ENCODE data around the gene VSIG10. TPM values are rescaled to one million over a fixed set of nuclear protein-coding genes. Genes with fewer than 3 reads are reported as not detected.
"Not testable (repeated sequence)": the region's sequence is repeated elsewhere in the genome, so short reads cannot be mapped to it uniquely, and the experiment has no call there.

Gene VSIG10
- total RNA-seq, 1 donor, result 22.5 TPM

DNA sequence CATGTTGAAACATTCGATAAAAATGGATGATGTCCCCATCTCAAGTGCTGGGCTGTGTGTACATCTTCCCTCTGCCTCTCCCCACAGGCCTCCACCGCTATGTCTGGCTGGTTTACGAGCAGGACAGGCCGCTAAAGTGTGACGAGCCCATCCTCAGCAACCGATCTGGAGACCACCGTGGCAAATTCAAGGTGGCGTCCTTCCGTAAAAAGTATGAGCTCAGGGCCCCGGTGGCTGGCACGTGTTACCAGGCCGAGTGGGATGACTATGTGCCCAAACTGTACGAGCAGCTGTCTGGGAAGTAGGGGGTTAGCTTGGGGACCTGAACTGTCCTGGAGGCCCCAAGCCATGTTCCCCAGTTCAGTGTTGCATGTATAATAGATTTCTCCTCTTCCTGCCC, 40.7 kb upstream of the VSIG10 start:
- TF ChIP-seq, protein P1, sequence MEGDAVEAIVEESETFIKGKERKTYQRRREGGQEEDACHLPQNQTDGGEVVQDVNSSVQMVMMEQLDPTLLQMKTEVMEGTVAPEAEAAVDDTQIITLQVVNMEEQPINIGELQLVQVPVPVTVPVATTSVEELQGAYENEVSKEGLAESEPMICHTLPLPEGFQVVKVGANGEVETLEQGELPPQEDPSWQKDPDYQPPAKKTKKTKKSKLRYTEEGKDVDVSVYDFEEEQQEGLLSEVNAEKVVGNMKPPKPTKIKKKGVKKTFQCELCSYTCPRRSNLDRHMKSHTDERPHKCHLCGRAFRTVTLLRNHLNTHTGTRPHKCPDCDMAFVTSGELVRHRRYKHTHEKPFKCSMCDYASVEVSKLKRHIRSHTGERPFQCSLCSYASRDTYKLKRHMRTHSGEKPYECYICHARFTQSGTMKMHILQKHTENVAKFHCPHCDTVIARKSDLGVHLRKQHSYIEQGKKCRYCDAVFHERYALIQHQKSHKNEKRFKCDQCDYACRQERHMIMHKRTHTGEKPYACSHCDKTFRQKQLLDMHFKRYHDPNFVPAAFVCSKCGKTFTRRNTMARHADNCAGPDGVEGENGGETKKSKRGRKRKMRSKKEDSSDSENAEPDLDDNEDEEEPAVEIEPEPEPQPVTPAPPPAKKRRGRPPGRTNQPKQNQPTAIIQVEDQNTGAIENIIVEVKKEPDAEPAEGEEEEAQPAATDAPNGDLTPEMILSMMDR (IDR thresholded peaks at IDR 0.05; ENCODE audit: insufficient read depth, low read depth, low read length), result no peak
- no peak overlapping the region for H3K4me3 ChIP-seq (ENCODE audit: low read depth, low read length)
- no peak for DNase-seq (ENCODE audit: low read depth)

- no peak overlapping the region for H3K4me3 ChIP-seq (ENCODE audit: low read depth, low read length)
- TF ChIP-seq, protein P1 (IDR thresholded peaks at IDR 0.05; ENCODE audit: insufficient read depth, low read depth, low read length), result no peak
- no peak for DNase-seq (ENCODE audit: low read depth)
These were observed 37.0 kb upstream of the VSIG10 start for GRCh38 chr12:118140825-118141224.

GRCh38 chr12:118137148-118137678, 33.4 kb upstream of the VSIG10 start:
- DNase-seq (ENCODE audit: low read depth), result no peak
- TF ChIP-seq, protein P1 (IDR thresholded peaks at IDR 0.05; ENCODE audit: insufficient read depth, low read depth, low read length), result no peak
- H3K4me3 ChIP-seq (ENCODE audit: low read depth, low read length), result peak overlapping the region; percentile 87

GRCh38 chr12:118136559-118137003, 32.8 kb upstream of the VSIG10 start:
- peak overlapping the region; percentile 87 for H3K4me3 ChIP-seq (ENCODE audit: low read depth, low read length)
- peak; percentile 52 for DNase-seq (ENCODE audit: low read depth)
- TF ChIP-seq, protein P1 (IDR thresholded peaks at IDR 0.05; ENCODE audit: insufficient read depth, low read depth, low read length), result no peak

DNA sequence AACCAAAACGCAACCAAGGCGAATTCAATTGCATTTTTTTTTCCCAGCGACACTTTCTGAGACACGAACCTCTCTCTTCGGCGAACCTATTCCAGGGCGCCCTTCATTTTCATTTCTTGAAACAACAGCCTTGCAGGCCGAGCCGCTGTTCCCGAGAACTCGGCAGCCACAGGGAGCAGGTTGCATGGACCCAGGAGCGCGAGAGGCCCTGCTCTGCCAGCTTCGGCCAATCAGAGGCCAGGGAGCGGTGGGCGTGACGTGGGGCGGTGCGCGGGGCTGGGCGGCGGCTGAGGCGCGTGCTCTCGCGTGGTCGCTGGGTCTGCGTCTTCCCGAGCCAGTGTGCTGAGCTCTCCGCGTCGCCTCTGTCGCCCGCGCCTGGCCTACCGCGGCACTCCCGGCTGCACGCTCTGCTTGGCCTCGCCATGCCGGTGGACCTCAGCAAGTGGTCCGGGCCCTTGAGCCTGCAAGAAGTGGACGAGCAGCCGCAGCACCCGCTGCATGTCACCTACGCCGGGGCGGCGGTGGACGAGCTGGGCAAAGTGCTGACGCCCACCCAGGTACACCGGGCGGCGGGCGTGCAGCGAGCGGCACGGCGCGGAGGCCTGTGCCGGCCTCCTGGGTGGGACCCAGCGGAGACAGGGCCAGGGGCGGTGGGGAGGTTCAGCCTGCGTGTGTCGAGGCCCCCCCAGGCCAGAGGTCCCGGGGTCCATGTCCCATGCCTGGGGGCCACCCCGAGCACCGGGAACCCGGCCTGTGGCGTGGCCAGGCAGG, 32.2 kb upstream of the VSIG10 start, which contains the start of gene PEBP1:
PEBP1 (plus strand) TSS at position 337 of the 771 bp plus-strand sequence; CDS start at position 423, 86 bp downstream.
- DNase-seq (ENCODE audit: low read depth), result peak; percentile 93
- peak within 1 kb of the TSS; percentile 87 for H3K4me3 ChIP-seq (ENCODE audit: low read depth, low read length)
- TF ChIP-seq, protein P1 (IDR thresholded peaks at IDR 0.05; ENCODE audit: insufficient read depth, low read depth, low read length), result no peak

DNA sequence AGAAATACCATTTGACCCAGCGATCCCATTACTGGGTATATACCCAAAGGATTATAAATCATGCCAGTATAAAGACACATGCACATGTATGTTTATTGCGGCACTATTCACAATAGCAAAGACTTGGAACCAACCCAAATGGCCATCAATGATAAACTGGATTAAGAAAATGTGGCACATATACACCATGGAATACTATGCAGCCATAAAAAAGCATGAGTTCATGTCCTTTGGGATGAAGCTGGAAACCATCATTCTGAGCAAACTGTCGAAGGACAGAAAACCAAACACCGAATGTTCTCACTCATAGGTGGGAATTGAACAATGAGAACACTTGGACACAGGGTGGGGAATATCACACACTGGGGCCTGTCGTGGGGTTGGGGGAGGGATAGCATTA, 25.6 kb upstream of the VSIG10 start:
- DNase-seq (ENCODE audit: low read depth); H3K4me3 ChIP-seq (ENCODE audit: low read depth, low read length): not testable (repeated sequence)

DNA sequence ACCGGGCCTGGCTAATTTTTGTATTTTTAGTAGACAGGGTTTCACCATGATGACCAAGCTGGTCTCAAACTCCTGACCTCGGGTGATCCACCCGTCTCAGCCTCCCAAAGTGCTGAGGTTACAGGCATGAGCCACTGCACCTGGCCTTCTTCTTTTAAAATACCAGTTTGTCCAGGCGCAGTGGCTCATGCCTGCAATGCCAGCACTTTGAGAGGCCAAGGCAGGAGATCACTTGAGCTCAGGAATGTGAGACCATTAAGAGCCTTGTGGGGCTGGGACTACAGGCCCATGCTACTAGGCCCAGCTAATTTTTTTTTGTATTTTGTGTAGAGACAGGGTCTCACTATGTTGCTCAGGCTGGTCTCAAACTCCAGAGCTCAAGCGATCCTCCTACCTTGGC, 24.1 kb upstream of the VSIG10 start:
- no peak for DNase-seq (ENCODE audit: low read depth)
- TF ChIP-seq, protein P1 (IDR thresholded peaks at IDR 0.05; ENCODE audit: insufficient read depth, low read depth, low read length), result no peak
- no peak overlapping the region for H3K4me3 ChIP-seq (ENCODE audit: low read depth, low read length)
